ENCODE results near the gene FOXI2. TPM values are rescaled to one million over a fixed set of nuclear protein-coding genes. Genes with fewer than 3 reads are reported as not detected.

Gene FOXI2
- total RNA-seq, 1 donor from 2014 or later, result 1.7 TPM

DNA sequence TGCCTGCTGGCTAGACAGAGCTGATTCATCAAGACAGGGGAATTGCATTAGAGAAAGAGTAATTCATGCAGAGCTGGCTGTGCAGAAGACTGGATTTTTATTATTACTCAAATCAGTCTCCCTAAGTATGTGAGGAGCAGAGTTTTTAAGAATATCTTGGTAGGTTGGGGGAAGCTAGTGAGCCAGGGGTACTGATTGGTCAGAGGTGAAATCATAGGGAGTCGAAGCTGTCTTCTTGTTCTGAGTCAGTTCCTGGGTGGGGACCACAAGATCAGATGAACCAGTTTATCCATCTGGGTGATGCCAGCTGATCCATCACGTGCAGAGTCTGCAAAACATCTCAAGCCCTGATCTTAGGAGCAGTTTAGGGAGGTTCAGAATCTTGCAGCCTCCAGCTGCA is 39.8 kb downstream of the FOXI2 start:
- Mint-ChIP-seq H3K4me3 (ENCODE audit: low read depth) (no peak overlapping the region), H3K36me3 (ENCODE audit: insufficient read depth) (no peaks in the 10 kb centered on the region), H3K4me1 (ENCODE audit: low read depth) (peaks cover 1% of the 10 kb centered on the region), H3K27ac (no peak overlapping the region), H3K9me3 (ENCODE audit: low read depth) (no peaks in the 10 kb centered on the region), H3K27me3 (no peaks in the 10 kb centered on the region)
- DNase-seq (ENCODE audit: low spot score, unreplicated experiment), result no peak
- TF ChIP-seq, protein P1, sequence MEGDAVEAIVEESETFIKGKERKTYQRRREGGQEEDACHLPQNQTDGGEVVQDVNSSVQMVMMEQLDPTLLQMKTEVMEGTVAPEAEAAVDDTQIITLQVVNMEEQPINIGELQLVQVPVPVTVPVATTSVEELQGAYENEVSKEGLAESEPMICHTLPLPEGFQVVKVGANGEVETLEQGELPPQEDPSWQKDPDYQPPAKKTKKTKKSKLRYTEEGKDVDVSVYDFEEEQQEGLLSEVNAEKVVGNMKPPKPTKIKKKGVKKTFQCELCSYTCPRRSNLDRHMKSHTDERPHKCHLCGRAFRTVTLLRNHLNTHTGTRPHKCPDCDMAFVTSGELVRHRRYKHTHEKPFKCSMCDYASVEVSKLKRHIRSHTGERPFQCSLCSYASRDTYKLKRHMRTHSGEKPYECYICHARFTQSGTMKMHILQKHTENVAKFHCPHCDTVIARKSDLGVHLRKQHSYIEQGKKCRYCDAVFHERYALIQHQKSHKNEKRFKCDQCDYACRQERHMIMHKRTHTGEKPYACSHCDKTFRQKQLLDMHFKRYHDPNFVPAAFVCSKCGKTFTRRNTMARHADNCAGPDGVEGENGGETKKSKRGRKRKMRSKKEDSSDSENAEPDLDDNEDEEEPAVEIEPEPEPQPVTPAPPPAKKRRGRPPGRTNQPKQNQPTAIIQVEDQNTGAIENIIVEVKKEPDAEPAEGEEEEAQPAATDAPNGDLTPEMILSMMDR (IDR thresholded peaks at IDR 0.05; ENCODE audit: unreplicated experiment), result no peak

DNA sequence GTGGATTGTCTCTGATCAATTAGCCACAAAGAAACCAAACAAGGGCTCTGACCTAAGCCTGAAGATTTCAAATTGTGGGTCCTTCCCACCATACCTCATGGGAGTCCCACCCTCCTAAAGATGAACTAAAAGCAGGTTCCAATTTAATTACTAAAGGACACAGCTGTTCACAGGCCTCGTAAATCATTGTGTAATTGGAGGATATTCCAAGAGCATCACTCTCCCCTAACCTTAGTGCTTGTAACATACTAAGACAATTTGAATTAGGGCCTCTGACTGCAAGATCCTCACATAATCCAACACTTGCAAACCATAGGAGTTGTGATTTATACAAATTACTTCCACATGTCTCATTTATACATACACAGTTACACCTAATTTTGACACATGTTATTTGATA is 44.4 kb downstream of the FOXI2 start:
- H3K4me1 Mint-ChIP-seq (ENCODE audit: low read depth), result peaks cover 6% of the 10 kb centered on the region
- TF ChIP-seq, protein P1 (IDR thresholded peaks at IDR 0.05; ENCODE audit: unreplicated experiment), result no peak
- no peaks in the 10 kb centered on the region for H3K27me3 Mint-ChIP-seq

DNA sequence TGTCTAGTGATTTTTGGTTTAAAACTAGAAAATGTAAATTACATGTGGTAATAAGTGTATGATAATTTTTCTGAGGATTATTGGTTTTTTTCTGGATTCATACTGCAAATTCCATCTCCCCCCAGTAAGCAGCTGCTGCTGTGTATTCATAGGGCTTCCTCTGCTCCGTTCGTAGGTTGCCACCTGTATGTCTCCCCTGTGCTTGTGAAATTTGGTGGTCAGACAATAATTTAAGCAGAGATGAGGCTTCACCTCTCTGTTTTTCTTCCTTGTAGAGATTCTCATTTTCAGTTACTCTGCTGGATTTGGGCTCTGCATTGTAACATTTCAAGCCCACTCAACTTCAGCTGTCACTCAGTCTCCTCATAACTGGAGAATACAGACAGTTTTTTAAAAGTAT is 50.9 kb downstream of the FOXI2 start:
- no peak overlapping the region for H3K27ac Mint-ChIP-seq
- H3K36me3 Mint-ChIP-seq (ENCODE audit: insufficient read depth), result no peaks in the 10 kb centered on the region

More for the DNA sequence above, 44.4 kb downstream of the FOXI2 start:
- DNase-seq (ENCODE audit: low spot score, unreplicated experiment), result no peak
- Mint-ChIP-seq H3K36me3 (ENCODE audit: insufficient read depth) (no peaks in the 10 kb centered on the region), H3K4me3 (ENCODE audit: low read depth) (no peak overlapping the region), H3K9me3 (ENCODE audit: low read depth) (peaks cover 6% of the 10 kb centered on the region), H3K27ac (no peak overlapping the region)

DNA sequence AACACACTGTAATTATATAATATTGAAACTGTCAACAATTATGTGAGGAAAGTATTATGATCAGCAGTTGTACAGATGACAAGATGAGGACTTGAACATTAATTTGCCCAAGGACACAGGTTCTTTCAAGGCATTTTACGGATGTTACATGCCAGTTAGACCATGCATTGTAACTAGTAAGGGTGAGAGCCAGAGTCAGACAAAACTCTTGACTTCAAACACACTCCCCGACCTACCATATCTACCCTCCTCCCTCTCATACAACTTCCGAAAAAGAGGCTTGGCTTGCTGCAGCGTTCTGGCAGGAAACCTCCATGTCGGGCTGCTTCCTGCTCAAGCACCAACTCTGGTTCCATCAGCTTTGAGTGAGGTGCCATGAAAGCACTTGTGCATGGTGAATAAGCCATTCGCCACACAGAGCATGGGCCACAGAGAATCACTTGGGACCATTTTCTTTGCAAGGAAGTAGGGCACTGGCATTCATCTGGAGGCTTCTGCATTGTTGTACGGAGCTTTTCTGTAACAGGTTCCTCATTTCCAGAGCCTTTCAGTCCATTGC is 53.2 kb downstream of the FOXI2 start:
- no peak for DNase-seq (ENCODE audit: low spot score, unreplicated experiment)
- Mint-ChIP-seq H3K27me3 (peaks cover 4% of the 10 kb centered on the region), H3K4me3 (ENCODE audit: low read depth) (no peak overlapping the region), H3K9me3 (ENCODE audit: low read depth) (peaks cover 4% of the 10 kb centered on the region), H3K27ac (no peak overlapping the region), H3K4me1 (ENCODE audit: low read depth) (no peaks in the 10 kb centered on the region), H3K36me3 (ENCODE audit: insufficient read depth) (no peaks in the 10 kb centered on the region)
- TF ChIP-seq, protein P1 (IDR thresholded peaks at IDR 0.05; ENCODE audit: unreplicated experiment), result no peak

More for the DNA sequence above, 50.9 kb downstream of the FOXI2 start:
- Mint-ChIP-seq H3K4me3 (ENCODE audit: low read depth) (no peak overlapping the region), H3K9me3 (ENCODE audit: low read depth) (peaks cover 10% of the 10 kb centered on the region), H3K27me3 (peaks cover 4% of the 10 kb centered on the region), H3K4me1 (ENCODE audit: low read depth) (peaks cover 4% of the 10 kb centered on the region)
- no peak for DNase-seq (ENCODE audit: low spot score, unreplicated experiment)
- TF ChIP-seq, protein P1 (IDR thresholded peaks at IDR 0.05; ENCODE audit: unreplicated experiment), result no peak

Other genes with a start within 250 kb of the FOXI2 start
- not detected in 2 replicates for gene NPS, start 187.9 kb upstream of the FOXI2 start, total RNA-seq
- 2.7 and 3.2 TPM in 2 replicates for gene CLRN3, start 155.8 kb downstream of the FOXI2 start, total RNA-seq
- gene PTPRE, start 169.9 kb downstream of the FOXI2 start, total RNA-seq, result 1.9 and 2.4 TPM in 2 replicates